CD4-positive, alpha-beta T cell treated with Interferon alpha-2 for 1 hour (primary cell): ENCODE data around the gene ZMYND15.
"Not testable (repeated sequence)": the region's sequence is repeated elsewhere in the genome, so short reads cannot be mapped to it uniquely, and the experiment has no call there.

Experiments
- DNase-seq, 2 donors: peaks; one replicate each; pipeline ENCODE4 v3.0.0-alpha.2; 2020 to 2022

Gene ZMYND15, protein sequence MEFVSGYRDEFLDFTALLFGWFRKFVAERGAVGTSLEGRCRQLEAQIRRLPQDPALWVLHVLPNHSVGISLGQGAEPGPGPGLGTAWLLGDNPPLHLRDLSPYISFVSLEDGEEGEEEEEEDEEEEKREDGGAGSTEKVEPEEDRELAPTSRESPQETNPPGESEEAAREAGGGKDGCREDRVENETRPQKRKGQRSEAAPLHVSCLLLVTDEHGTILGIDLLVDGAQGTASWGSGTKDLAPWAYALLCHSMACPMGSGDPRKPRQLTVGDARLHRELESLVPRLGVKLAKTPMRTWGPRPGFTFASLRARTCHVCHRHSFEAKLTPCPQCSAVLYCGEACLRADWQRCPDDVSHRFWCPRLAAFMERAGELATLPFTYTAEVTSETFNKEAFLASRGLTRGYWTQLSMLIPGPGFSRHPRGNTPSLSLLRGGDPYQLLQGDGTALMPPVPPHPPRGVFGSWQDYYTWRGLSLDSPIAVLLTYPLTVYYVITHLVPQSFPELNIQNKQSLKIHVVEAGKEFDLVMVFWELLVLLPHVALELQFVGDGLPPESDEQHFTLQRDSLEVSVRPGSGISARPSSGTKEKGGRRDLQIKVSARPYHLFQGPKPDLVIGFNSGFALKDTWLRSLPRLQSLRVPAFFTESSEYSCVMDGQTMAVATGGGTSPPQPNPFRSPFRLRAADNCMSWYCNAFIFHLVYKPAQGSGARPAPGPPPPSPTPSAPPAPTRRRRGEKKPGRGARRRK

DNA sequence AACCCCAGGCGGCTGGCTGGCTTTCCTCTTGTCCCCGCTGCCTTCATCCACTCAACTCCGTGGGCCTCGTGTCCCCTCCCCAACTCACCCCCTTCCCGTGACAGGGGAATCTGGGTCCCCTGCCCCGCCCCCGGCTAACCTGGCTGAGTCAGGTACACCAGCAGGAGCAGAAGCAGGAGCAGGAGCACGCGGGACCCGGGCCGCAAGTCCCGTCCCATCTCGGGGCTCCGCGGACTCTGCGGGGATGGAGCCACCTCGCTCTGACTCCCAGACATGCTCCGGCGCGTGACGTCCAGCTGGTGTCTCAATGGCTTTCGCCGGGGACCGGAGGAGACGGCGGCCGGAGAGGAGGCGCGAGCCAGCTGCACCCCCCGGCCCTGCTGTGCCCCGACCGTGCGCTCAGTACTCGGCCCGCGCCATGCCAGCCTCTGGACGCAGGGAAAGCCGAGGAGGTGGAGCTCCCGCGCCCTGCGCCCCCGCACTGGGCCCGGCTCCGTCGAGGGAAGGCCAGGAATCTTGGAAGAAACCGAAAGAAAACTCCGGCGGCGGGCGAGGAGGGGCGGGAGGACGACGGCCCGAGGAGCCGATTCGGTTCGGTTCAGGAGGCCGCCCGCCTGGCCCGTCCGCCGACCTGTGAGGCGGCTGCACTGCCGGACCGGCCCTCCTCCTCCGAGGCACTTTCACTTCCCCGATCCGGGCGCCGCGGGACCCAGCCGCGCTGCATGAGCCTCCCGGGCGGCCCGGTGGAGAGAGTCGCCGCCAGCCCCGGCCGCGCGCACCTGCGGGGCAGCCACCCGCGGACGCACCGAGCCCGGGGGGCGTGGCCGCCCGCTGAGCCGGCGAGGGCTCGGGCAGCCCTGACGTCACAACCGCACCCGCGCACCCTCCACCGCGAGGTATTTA, at the start of gene ZMYND15, which contains the start of gene CXCL16:
Gene ZMYND15 (plus strand): TSS at position 712 of the 903 bp plus-strand sequence. CDS start 716 bp downstream, outside the sequence.
Gene CXCL16 (minus strand): TSS at position 807 of the 903 bp plus-strand sequence. CDS start 589 bp downstream, at position 218.
- DNase-seq = peak; percentile 71 to 76

- not testable (repeated sequence) for DNase-seq
These were observed 49.8 kb upstream of the ZMYND15 start for GRCh38 chr17:4689872-4690271.

DNA sequence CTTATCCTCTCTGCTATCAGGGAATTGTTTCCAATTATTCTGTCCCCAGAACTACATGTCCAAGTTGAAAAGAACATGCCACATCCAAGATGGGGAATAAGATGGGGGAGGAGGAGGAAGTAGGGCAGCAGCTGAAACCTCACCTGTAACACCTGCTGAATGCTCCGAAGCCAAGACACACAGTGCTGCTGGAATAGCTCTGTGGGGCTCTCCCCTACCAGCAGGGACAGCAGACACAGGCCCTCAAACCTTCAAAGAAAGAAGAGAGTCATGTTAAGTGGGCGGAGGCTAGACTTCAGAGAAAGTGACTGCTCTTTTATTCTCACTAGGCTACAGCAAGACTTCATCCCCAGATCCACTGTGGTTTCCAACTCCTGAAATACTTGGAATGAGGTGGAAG, 48.9 kb upstream of the ZMYND15 start:
- no peak for DNase-seq

GRCh38 chr17:4691686-4692085, 47.9 kb upstream of the ZMYND15 start:
- DNase-seq = no peak

DNA sequence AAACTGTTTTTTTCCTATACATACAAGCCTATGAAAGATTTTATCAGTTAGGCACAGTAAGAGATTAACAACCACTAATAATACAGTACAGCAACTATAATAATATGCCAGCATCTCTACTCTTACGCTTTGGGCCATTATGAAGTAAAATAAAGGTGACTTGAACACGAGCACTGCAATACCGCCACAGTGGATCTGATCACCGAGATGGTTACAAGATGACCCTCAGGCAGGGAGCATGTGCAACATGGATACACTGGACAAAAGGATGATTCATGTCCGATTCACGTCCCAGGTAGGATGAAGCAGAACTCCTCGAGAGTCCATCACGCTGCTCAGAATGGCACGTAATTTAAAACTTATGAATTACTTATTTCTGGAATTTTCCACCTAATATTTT, 46.2 kb upstream of the ZMYND15 start:
- no peak for DNase-seq

DNA sequence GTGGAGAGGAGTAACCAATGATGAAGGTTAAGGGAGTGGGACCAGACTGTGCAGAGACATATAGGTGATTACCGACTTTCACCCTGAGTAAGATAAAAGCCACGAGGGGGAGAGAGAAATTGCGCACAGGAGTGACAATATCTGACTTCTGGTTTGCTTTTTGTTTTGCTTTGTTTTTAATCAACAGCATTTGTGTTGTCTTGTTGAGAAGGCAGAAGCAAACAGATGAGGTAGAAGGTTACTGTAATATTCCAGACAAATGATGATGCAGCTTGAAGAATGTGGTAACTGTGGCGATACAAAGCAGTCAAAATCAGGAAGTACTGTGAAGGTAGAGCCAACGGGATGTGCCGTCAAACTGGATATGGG, 43.2 kb upstream of the ZMYND15 start:
- peak in 1 of 2 donors; percentile 68 for DNase-seq

GRCh38 chr17:4699401-4700056, 40.1 kb upstream of the ZMYND15 start:
- DNase-seq = not testable (repeated sequence)

- DNase-seq = no peak
These were observed 38.5 kb upstream of the ZMYND15 start for GRCh38 chr17:4701116-4701515.

DNA sequence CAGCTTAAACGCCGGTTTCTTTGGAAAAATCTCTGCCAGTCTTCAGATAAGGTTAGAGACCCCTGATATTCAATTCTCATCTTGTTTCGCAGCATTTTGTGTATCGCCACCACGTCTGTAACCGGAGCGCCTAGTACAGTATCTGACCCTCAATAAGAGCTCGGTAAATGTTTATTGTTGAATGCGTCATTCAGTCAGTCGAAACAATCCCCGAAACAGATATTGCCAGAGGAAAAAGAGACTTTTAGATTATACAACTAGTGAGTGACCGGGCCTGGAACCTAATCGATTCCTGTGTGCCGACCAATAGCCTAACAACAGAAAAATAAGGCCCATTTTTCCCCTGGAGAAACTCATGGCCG, 36.3 kb upstream of the ZMYND15 start:
- DNase-seq = no peak

DNA sequence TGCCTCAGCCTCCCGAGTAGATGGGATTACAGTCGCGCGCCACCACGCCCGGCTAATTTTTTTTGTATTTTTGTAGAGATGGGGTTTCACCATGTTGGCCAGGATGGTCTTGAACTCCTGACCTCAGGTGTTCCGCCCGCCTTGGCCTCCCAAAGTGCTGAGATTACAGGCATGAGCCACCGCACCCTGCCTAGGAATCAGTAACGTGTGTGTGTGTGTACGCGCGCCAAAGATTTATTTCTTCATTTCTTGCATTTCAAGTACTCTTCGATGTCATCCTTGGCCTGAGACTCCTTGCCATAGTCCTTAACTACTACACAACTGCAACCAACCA, 35.1 kb upstream of the ZMYND15 start:
- DNase-seq = not testable (repeated sequence)

DNA sequence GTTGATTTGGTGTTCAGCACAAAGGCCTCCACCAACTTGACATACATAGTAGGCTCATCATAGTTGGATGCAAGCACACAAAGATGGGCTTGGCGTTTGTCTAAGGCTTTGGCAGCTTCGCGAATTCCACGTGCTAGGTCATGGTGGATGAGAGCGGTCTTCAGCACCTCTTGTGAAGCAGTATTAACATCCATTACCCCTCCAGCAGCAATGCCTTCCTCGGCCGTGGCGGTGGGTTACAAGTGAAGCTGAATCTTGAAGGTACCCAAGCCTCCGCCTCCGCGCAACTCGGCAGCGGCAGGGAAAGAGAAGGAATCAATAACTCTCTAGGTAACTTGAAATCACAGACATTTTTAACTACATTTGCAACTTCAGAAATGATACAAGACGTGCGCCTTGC, 34.6 kb upstream of the ZMYND15 start:
- no peak for DNase-seq

DNA sequence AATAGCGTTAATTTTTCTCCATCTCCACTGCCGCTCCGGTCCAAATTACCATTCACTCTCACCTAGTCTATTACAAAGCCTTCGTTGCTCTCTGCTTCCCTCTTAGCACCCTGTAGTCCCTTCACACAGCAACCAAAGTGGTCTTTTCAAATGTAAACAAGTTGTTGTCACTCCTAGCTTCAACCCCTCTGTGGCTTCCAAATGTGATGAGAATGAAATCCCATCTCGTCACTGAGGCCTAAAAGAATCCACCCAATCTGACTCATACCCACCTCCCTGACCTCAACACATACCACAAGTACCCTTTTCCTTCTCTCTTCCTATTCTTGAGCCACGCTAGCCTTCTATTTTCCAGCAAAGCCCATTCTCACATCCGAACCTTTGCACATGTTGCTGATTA, 33.5 kb upstream of the ZMYND15 start:
- no peak for DNase-seq

DNA sequence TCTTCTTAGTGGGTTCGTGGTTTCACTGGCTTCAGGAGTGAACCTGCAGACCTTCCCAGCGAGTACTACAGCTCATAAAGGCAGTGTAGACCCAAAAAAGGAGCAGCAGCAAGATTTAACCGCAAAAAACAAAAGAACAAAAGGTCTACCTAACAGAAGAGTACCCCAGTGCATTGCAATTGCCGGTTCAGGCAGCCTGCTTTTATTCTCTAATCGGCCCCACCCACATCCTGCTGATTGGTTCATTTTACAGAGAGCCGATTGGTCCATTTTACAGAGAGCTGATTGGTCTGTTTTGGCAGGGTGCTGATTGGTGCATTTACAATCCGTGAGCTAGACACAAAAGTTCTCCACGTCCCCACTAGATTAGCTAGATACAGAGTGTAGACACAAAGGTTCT, 31.2 kb upstream of the ZMYND15 start:
- DNase-seq = peak; percentile 66 to 80

GRCh38 chr17:4709794-4710692, 29.6 kb upstream of the ZMYND15 start, which contains the start of gene ARRB2:
Gene ARRB2, plus strand, starts transcription at chr17:4710632. Its CDS starts 90 bp downstream, at chr17:4710722.
- peak; percentile 99 for DNase-seq

DNA sequence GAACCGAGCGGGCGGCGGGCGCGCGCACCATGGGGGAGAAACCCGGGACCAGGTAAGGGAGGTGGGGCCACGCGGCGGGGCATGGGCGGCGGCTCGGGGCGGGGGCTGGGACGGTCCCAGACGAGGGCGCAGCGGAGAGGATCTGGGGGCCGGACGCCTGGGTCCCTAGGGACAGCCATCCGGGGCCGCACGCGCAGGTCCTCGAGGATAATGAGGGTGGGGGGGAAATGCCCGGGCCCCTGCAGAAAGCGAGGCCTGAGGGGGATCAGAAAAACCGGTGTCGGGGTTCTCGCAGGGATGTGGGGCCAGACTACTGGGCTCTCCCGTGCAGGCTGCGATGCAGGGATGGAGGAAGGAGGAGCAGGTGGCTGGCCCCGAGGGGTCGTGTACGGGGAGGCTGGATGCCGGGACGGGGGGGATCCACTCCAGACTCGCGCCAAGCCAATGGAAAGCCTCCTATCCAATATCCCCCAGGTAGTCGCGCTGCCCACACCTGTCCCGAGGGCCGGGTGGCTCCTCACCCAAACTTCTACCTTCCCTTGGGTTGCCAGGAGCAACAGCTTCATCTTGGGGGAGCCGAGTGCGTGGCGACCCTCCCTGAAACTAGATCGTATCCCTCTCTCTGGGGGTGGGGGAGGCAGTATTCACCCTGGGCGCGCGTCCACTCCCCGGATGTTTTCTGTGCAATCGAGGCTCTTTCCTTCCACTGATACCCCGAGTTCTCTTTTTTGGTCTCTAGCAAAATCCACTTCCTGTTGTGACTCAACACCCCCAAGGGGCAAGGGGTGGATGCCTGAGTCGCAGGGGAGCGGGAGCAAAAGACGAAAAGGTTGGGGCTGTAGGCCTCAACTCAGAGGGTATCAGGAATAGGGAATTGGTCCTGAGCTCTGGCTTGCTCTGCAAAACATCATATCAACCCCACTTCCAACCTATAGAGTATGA, 28.7 kb upstream of the ZMYND15 start:
- DNase-seq = peak; percentile 64 to 66

- peak in 1 of 2 donors; percentile 59 for DNase-seq
These were observed 27.9 kb upstream of the ZMYND15 start for GRCh38 chr17:4711661-4712181.

DNA sequence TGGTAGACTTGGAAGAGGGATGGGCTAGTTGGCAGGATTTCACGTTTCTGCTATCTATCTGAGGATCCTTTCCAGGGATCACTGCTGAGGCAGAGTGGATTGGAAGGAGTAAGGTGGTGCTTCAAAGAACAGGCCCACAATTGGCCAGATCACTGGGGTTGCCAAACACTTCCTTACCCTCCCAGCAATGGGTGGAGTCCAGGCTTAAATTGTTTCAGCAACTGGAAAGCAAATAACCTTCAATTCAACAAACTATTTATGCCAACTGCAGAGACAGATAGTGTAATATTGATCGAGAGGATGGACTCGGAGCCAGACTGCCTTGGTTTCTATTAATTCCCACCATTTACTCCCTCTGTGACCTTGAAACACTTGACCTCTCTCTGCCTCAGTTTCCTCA, 27.1 kb upstream of the ZMYND15 start:
- peak in 1 of 2 donors; percentile 47 for DNase-seq

GRCh38 chr17:4714340-4715062, 25.1 kb upstream of the ZMYND15 start:
- DNase-seq = peak; percentile 69 to 73
